ENCODE results near the gene LONP2.

LONP2 gene

GRCh38 chr16:48244080-48244862 lies at the start of gene LONP2:
LONP2 (plus strand) TSS chr16:48244300; CDS start chr16:48244389, 89 bp downstream.
- intact Hi-C loops (cut with DNase I) = loop anchor here (5.0 kb wide), 1 partner anchor 33 kb away; no protein-coding TSS in a partner anchor
- peak; percentile 89 to 99 (median 94) for DNase-seq

DNA sequence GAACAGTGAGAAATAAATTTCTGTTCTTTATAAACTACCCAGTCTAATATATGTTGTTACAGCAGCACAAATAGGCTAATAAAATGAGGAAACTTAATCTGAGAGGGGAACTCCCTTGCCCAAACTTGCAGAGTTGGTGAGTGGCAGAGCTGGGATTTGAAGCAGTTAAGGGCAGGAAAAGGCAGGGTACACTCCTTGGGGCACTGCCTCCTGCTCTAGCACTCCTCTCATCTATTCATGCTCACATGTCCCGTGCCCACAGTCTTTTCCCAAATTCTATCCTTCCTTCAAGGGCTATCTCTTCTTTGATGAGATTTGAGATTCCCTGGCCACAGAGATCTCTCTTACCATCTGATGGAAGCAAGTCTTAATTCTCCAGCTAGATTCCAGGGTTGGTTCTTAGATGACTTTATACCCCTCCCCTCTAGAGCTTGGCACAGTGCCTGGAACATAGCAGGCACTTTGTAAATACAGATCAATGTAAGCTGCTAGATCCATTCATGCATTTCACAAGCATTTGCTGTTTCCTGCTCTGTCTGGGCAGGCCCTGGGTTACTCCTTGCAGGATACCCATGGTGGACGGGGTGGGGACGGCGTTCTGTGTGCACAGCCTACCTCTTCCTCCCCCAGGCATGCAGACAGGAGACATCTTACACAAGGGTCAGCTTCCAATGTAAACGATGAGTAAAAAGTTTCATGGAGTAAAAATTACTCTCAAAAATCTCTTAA lies 49.1 kb upstream of the LONP2 start:
- DNase-seq = no peak
- intact Hi-C loops (cut with DNase I) = no loop called here

DNA sequence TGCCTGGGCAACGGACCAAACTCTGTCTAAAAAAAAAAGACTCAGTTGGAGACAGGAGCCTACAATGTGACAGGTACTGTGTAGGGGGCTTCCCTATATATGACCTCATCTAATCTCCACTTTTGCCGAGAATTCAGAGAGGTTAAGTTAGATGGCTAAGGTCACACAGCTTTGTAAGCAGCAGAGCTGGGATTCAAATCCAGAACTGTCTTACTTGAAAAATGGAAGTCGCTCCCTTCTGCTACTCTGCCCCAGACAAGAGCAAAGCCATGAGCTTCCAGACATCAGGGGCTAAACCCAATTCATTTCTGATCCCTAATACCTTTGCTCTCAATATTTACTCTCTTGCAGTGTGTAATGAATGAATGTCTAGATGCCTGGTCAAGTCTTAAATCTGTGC lies 46.8 kb upstream of the LONP2 start:
- DNase-seq = no peak
- intact Hi-C loops (cut with DNase I) = no loop called here

DNA sequence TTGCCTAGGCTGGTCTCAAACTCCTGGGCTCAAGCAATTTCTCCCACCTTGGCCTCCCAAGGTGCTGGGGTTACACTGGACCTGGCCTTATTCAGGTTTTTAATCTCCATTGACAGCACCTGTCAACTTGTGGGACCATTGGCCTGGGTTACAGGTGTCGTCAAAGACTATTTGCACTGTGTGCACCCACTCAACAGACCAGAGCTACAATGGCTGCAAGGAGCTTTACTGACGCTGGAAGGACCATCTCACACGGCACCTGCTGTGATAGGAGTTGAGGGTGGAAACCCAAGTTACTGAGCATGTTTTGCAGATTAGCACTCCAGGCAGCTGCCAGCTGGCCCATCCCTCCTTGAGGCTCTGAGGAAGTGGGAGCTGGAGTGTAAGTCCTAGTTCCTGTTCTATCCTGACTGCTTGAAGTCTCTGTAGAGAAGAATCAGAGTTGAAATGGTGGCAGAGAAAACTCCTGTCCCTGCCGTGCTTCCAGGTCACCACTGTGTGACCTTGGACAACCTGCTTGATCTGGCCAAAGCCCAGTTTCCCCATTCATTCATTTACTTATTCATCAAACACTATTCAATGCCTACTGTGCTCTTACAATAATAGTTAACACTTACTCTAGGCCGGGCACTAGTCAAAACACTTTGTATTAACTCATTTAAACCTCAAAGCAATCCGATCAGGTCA lies 42.4 kb upstream of the LONP2 start:
- no peak for DNase-seq

GRCh38 chr16:48203974-48204824 lies 39.9 kb upstream of the LONP2 start:
- intact Hi-C loops (cut with DNase I) = no loop called here
- DNase-seq = no peak

More for the DNA sequence above, 42.4 kb upstream of the LONP2 start:
- intact Hi-C loops (cut with DNase I) = no loop called here

DNA sequence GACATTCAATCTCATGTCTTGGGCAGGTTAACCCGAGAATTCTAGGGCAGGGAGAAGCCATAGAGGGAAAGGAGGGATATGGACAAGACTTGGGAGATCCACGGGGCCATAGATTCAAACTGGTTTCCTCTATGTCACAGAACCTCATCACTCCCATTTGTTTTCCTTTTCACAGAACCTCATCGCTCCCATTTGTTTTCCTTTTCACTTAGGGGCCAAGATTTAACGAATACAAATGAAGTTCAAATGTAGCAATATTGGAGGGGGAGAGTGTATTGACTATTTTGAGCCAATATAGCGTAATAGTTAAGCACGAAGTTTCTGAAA lies 39.3 kb upstream of the LONP2 start:
- DNase-seq = no peak
- intact Hi-C loops (cut with DNase I) = no loop called here

GRCh38 chr16:48206594-48207242 lies 37.4 kb upstream of the LONP2 start:
- no peak for DNase-seq
- intact Hi-C loops (cut with DNase I) = no loop called here

DNA sequence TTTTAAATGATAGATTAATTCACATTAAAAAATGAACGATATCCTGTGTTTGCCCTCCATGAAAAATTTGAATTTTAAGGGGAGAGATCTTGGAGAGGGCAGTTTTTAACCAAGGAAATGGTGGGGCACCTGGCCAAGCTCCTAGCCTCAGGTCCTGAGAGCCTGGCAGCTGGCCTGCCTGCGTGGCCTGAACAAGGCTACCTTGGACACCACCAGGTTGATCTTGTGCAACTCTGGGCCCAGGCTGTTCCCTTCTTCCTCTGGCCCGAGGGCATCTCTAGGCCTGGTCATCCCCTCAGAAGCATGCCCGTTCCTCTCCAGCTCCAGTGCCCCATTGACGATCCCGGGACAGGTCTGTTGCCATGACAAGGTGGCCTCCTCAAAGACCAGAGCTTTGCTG lies 33.4 kb upstream of the LONP2 start:
- intact Hi-C loops (cut with DNase I) = no loop called here
- no peak for DNase-seq

- no peak for DNase-seq
- intact Hi-C loops (cut with DNase I) = no loop called here
Measured at GRCh38 chr16:48212033-48212432, 32.1 kb upstream of the LONP2 start.

- DNase-seq = no peak
- intact Hi-C loops (cut with DNase I) = no loop called here
Measured at GRCh38 chr16:48215738-48216137, 28.4 kb upstream of the LONP2 start.

- intact Hi-C loops (cut with DNase I) = no loop called here
- no peak for DNase-seq
Measured at GRCh38 chr16:48217708-48218107, 26.4 kb upstream of the LONP2 start.

- intact Hi-C loops (cut with DNase I) = no loop called here
- no peak for DNase-seq
Measured at GRCh38 chr16:48218473-48218872, 25.6 kb upstream of the LONP2 start.

GRCh38 chr16:48220891-48221290 lies 23.2 kb upstream of the LONP2 start:
- intact Hi-C loops (cut with DNase I) = no loop called here
- no peak for DNase-seq

DNA sequence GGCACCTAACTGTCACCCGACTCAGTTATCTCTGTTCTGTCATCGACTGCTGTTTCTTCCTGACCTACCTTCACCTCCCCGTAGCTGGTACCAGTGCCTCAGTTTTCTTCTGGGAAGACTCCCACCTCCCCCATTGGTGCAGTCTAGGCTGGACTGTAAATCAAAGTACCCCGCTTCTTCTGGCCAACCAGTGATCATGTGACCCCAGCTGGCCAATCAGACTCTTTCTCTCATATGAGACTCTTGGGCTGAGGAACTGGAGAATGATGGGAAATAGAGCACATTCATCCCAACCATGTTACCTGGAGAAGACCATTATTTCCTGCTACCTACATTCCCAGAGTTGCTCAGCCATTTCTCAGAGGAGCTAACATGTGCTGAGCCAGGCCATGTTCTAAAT lies 20.6 kb upstream of the LONP2 start:
- no peak for DNase-seq
- intact Hi-C loops (cut with DNase I) = no loop called here

GRCh38 chr16:48225456-48225855 lies 18.6 kb upstream of the LONP2 start:
- intact Hi-C loops (cut with DNase I) = no loop called here
- no peak for DNase-seq

DNA sequence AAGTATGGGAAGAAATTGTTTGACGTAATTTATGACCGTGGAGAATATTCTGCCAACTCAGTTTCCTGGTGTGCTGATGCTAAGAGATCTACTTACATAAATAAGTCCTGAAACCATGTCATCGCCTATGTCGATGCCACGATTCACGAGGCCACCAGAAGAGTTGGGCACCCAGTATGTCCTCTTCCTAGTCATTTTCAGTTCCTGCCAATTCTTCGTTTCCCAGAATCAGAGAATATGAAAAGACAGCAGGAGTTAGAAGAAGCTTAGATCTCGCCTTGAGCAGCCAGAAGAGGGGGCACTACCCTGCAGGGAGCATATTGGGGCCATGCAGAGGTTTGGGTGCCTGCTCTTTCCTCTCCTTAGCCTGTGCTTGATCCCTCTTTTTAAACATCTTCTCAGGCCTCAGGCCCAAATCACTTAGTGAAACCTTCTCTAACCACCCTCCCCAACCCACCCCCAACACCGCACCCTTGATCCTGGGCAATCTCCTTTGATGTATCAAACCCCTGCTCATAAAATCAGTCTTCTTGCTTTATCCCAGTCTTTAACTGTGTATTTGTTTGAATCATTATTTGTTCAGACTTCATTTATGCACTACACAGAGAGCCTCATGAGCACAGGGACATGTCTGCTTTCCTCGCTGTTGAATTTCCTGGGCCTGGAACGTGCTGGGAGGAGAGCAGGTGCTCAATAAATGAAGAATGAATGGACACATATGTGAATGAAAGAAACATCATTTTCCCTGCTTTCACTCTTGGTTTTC lies 12.2 kb upstream of the LONP2 start:
- intact Hi-C loops (cut with DNase I) = no loop called here
- peak in 5 of 10 donors; percentile 9 to 88 (median 17) for DNase-seq

DNA sequence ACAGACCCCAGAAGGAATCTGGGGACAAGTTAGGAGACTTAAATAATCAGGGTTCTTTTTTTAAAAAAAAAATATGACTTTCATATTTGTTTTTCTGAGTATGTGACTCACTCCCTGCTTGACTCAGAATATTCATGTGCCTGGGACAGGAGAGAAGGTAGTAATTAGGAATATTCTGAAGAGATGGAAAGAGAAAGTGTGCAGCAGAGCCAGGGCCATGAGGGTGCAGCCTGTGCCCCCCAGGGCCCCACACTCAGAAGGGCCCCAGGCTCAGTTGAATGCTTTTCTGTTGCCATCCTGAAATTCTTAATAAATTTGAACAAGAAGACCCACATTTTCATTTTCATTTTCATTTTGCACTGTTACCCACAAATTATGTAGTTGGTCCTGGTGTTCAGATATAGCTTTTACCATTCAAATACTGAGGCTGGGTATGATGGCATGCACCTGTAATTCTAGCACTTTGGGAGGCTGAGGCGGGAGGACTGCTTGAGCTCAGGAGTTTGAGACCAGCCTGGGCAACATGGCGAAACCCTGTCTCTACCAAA lies 11.5 kb upstream of the LONP2 start:
- DNase-seq = no peak
- intact Hi-C loops (cut with DNase I) = no loop called here

- intact Hi-C loops (cut with DNase I) = no loop called here
- no peak for DNase-seq
Measured at GRCh38 chr16:48234630-48235029, 9.5 kb upstream of the LONP2 start.

GRCh38 chr16:48235058-48235555 lies 9.0 kb upstream of the LONP2 start:
- no peak for DNase-seq
- intact Hi-C loops (cut with DNase I) = no loop called here

All from posterior cingulate gyrus (tissue), 11 donors.